Stimulated activated naive CD8-positive, alpha-beta T cell treated with anti-CD3 and anti-CD28 coated beads, Interleukin-15, Interleukin-2, amounts not matched to agents 100 ng/mL and 50 ng/mL, for 24 hours (primary cell): Measurements from ENCODE around the gene ANKFY1.

ENCODE experiments used
- H3K27ac Mint-ChIP-seq: one replicate; pipeline ENCODE4 v1.8.0; 2021; ENCODE audit warnings: mild to moderate bottlenecking, mixed read lengths
- H3K27me3 Mint-ChIP-seq: one replicate; pipeline ENCODE4 v1.8.0; 2021; ENCODE audit warnings: mixed read lengths
- H3K36me3 Mint-ChIP-seq: one replicate; pipeline ENCODE4 v1.8.0; 2021; ENCODE audit warnings: low read depth, mixed read lengths
- H3K4me1 Mint-ChIP-seq: one replicate; pipeline ENCODE4 v1.8.0; 2021; ENCODE audit warnings: low read depth, mixed read lengths
- H3K4me3 Mint-ChIP-seq: one replicate; pipeline ENCODE4 v1.8.0; 2021; ENCODE audit warnings: mild to moderate bottlenecking, mixed read lengths
- H3K9me3 Mint-ChIP-seq: one replicate; pipeline ENCODE4 v1.8.0; 2021; ENCODE audit warnings: mixed read lengths

The ANKFY1 gene

GRCh38 chr17:4241535-4241934, 22.2 kb downstream of the ANKFY1 start:
- Mint-ChIP-seq H3K36me3 (peaks cover 34% of the 10 kb centered on the region), H3K4me3 (no peak overlapping the region), H3K27ac (no peak overlapping the region), H3K9me3 (no peaks in the 10 kb centered on the region), H3K4me1 (no peaks in the 10 kb centered on the region), H3K27me3 (no peaks in the 10 kb centered on the region)

GRCh38 chr17:4236456-4236855, 27.3 kb downstream of the ANKFY1 start:
- no peaks in the 10 kb centered on the region for H3K9me3 Mint-ChIP-seq
- no peaks in the 10 kb centered on the region for H3K27me3 Mint-ChIP-seq

GRCh38 chr17:4235372-4236279, 28.2 kb downstream of the ANKFY1 start:
- H3K4me1 Mint-ChIP-seq: peaks cover 17% of the 10 kb centered on the region
- no peak overlapping the region for H3K4me3 Mint-ChIP-seq
- peaks cover 52% of the 10 kb centered on the region for H3K36me3 Mint-ChIP-seq
- H3K27ac Mint-ChIP-seq: peak overlapping the region; percentile 22
- no peaks in the 10 kb centered on the region for H3K9me3 Mint-ChIP-seq
- no peaks in the 10 kb centered on the region for H3K27me3 Mint-ChIP-seq

More at GRCh38 chr17:4236456-4236855, 27.3 kb downstream of the ANKFY1 start:
- Mint-ChIP-seq H3K4me1 (peaks cover 17% of the 10 kb centered on the region), H3K4me3 (no peak overlapping the region), H3K36me3 (peaks cover 51% of the 10 kb centered on the region), H3K27ac (peak overlapping the region; percentile 22)

GRCh38 chr17:4234401-4234800, 29.4 kb downstream of the ANKFY1 start:
- Mint-ChIP-seq H3K27ac (no peak overlapping the region), H3K4me1 (peaks cover 17% of the 10 kb centered on the region), H3K36me3 (peaks cover 45% of the 10 kb centered on the region), H3K27me3 (no peaks in the 10 kb centered on the region), H3K9me3 (no peaks in the 10 kb centered on the region), H3K4me3 (no peak overlapping the region)

GRCh38 chr17:4233668-4234258, 30.0 kb downstream of the ANKFY1 start:
- Mint-ChIP-seq H3K4me1 (peaks cover 17% of the 10 kb centered on the region), H3K9me3 (no peaks in the 10 kb centered on the region), H3K27me3 (no peaks in the 10 kb centered on the region), H3K27ac (no peak overlapping the region), H3K4me3 (no peak overlapping the region), H3K36me3 (peaks cover 38% of the 10 kb centered on the region)

GRCh38 chr17:4232168-4232813, 31.5 kb downstream of the ANKFY1 start:
- Mint-ChIP-seq H3K4me3 (no peak overlapping the region), H3K4me1 (peaks cover 17% of the 10 kb centered on the region), H3K36me3 (peaks cover 37% of the 10 kb centered on the region), H3K27me3 (no peaks in the 10 kb centered on the region), H3K9me3 (no peaks in the 10 kb centered on the region), H3K27ac (peak overlapping the region; percentile 22)

- H3K36me3 Mint-ChIP-seq: peaks cover 28% of the 10 kb centered on the region
- no peak overlapping the region for H3K27ac Mint-ChIP-seq
- H3K4me1 Mint-ChIP-seq: peaks cover 17% of the 10 kb centered on the region
- H3K27me3 Mint-ChIP-seq: no peaks in the 10 kb centered on the region
- H3K4me3 Mint-ChIP-seq: no peak overlapping the region
- no peaks in the 10 kb centered on the region for H3K9me3 Mint-ChIP-seq
These were observed 33.9 kb downstream of the ANKFY1 start for GRCh38 chr17:4229627-4230541.

- Mint-ChIP-seq H3K4me1 (no peaks in the 10 kb centered on the region), H3K36me3 (peaks cover 22% of the 10 kb centered on the region), H3K27me3 (no peaks in the 10 kb centered on the region), H3K4me3 (no peak overlapping the region), H3K27ac (no peak overlapping the region), H3K9me3 (no peaks in the 10 kb centered on the region)
These were observed 41.7 kb downstream of the ANKFY1 start for GRCh38 chr17:4221899-4222659.

- no peaks in the 10 kb centered on the region for H3K9me3 Mint-ChIP-seq
- no peak overlapping the region for H3K27ac Mint-ChIP-seq
- H3K36me3 Mint-ChIP-seq: peaks cover 26% of the 10 kb centered on the region
- H3K4me1 Mint-ChIP-seq: no peaks in the 10 kb centered on the region
- no peaks in the 10 kb centered on the region for H3K27me3 Mint-ChIP-seq
- no peak overlapping the region for H3K4me3 Mint-ChIP-seq
These were observed 42.6 kb downstream of the ANKFY1 start for GRCh38 chr17:4221163-4221562.

GRCh38 chr17:4220655-4221054, 43.1 kb downstream of the ANKFY1 start:
- H3K36me3 Mint-ChIP-seq: peaks cover 29% of the 10 kb centered on the region
- peak overlapping the region; percentile 36 for H3K27ac Mint-ChIP-seq
- no peaks in the 10 kb centered on the region for H3K9me3 Mint-ChIP-seq
- H3K4me3 Mint-ChIP-seq: no peak overlapping the region
- no peaks in the 10 kb centered on the region for H3K27me3 Mint-ChIP-seq
- peaks cover 3% of the 10 kb centered on the region for H3K4me1 Mint-ChIP-seq

GRCh38 chr17:4219241-4219640, 44.5 kb downstream of the ANKFY1 start:
- Mint-ChIP-seq H3K27ac (no peak overlapping the region), H3K27me3 (no peaks in the 10 kb centered on the region), H3K4me3 (no peak overlapping the region), H3K9me3 (no peaks in the 10 kb centered on the region), H3K36me3 (peaks cover 30% of the 10 kb centered on the region), H3K4me1 (peaks cover 9% of the 10 kb centered on the region)

GRCh38 chr17:4215882-4216570, 47.8 kb downstream of the ANKFY1 start:
- peaks cover 36% of the 10 kb centered on the region for H3K36me3 Mint-ChIP-seq

GRCh38 chr17:4214157-4214556, 49.6 kb downstream of the ANKFY1 start:
- Mint-ChIP-seq H3K36me3 (peaks cover 47% of the 10 kb centered on the region), H3K4me3 (no peak overlapping the region), H3K27me3 (no peaks in the 10 kb centered on the region), H3K27ac (no peak overlapping the region), H3K9me3 (no peaks in the 10 kb centered on the region), H3K4me1 (peaks cover 9% of the 10 kb centered on the region)

More at GRCh38 chr17:4215882-4216570, 47.8 kb downstream of the ANKFY1 start:
- no peaks in the 10 kb centered on the region for H3K9me3 Mint-ChIP-seq
- H3K27ac Mint-ChIP-seq: no peak overlapping the region
- peaks cover 9% of the 10 kb centered on the region for H3K4me1 Mint-ChIP-seq
- H3K27me3 Mint-ChIP-seq: no peaks in the 10 kb centered on the region
- H3K4me3 Mint-ChIP-seq: no peak overlapping the region
